RKO (cell line): ENCODE data around the gene AMDHD2.

Experiments used
- DNase-seq: peaks from one replicate; pipeline ENCODE4 v3.0.0-alpha.2; 2016; ENCODE audit warnings: low spot score

Gene AMDHD2

DNA sequence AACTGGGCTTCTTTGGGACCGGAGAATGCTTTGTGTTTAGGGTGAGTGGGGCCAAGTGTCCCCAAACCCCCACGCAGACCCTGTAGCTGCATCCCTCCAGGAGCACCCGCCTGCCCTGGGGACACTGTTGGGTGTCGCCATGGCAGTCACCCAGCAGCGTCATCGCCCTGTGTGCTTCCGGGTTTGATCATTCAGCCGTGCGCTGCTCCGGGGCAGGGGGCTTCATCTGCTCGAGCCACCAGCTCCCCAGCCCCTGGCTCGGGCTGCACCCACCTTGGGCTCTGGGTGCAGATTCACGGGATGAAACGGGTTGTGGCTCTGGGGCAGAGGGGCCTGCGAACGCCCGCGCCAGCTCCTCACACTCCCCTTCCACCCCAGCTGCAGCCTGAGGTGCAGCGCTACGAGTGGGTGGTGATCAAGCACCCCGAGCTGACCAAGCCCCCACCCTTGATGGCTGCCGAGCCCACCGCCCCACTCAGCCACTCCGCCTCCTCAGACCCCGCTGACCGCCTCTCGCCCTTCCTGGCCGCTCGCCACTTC is 20.2 kb upstream of the AMDHD2 start:
- DNase-seq, result no peak

DNA sequence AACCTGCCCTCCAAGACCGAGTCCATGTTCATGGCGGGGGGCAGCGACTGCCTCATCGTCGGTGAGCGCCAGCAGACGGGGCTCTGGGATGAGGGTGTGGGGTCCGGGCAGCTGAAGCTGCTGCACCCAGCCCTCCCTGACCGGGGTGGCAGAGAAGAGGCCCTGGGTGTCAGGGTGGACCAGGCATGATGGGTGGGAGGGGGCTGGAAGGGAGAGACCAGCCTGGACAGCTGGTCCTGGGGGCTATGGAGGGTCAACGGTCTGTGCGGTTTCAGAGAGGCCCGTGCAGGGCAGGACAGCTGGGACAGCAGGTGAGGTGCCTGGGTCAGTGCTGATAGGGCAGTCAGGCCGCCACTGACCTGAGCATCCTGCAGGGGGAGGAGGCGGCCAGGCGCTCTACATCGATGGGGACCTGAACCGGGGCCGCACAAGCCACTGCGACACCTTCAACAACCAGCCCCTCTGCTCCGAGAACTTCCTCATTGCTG is 19.7 kb upstream of the AMDHD2 start:
- no peak for DNase-seq

DNA sequence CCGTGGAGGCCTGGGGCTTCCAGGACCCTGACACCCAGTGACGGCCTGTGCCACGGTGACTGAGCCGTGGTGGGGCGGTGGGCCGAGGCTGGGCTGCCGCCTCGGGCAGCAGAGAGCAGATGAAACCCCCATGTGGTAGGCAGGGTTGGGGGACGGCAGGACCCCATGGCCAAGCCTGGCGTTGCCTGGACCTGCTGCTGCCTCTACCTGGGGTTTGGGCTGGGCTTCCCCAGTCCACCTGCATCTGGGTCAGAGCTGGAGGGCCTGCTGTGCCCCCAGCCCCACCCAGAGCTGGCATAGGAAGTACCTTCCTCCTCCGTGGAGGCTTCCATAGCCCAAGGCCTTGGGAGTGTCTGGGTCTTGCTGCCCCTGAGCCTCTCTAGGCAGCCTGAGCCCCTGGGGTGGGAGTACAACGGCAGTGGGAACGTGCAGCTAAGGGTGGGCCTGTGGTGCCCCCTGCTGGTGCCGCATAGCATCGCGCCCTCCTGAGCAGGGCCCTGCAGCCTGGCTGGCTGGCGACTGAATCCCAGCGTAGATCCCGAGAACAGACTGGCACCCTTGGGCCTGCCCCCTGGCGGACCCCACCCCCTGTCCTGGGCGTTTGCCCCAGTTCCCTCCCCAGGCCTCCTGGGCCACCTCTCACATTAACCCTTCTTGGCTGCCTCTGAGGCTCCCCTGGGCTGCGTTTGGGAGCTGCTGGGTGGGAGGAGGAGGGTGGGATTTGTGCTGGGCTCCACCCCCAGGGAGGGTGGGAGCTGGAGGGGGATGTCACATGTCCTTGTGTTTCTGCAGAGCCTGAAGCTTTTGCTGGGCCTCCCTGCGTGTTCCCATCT is 19.0 kb upstream of the AMDHD2 start:
- peak; percentile 51 for DNase-seq

DNA sequence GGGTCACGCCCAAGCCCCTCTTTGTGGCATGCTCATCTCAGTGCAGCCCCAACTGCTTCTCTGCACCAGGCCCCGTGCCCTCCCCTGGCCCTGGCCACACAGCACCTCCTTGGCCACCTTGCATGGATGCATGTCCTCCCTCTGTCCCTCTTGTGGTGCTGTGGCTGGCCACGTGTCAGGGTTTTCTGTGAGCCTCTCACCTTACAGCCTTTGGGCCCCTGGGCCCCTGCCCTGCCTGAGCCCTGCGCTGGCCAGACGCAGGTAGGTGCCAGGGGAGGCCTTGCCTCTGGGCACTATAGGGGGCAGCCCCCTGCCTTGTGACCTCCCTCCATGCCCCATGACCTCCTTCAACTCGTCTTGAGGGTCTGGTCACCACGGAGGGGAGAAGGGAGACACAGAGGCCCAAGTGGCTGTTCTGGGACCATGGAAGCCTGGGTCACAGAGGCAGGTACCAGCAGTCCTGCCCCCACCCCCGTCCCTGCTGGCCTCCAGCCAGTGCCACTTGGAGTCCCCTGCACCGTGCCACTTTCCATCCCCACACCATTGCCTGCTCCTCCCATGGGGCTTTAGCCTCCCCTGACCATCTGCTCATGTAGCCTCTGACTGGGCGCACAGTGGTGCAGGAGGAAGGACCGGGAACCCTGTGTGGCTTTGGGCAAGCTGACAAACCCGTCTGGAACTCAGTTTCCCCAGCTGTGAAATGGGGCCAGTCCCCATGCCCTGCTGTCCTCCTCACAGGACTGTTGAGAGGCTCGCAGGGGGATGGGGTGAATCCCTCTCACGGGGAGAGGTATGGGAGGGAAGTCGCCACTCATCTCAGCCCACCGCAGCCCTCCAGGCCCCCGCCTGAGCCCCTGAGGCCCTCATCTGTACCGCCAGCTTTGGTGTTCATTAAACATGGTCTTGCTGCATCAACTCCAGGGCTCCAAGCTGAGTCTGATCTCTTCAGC is 17.9 kb upstream of the AMDHD2 start:
- no peak for DNase-seq

DNA sequence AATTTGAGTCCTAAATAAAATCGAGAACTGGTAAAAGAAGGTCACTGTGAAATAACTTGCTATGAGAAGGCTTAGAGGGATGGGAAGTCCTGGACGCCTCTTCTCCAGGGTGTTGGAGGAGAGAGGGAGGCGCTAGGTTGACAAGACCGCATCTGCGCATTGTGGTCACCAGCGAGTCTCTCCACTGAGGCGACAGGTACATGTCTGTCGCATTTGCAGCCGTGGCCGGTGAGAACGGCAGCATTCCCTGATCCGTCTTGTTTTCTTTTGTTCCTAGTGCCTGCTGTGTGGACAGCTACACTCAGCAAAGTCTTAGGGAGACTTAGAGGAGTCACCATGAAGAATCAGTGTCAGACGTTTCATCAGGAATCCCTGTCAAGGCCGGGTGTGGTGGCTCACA is 14.5 kb upstream of the AMDHD2 start:
- DNase-seq, result no peak

DNA sequence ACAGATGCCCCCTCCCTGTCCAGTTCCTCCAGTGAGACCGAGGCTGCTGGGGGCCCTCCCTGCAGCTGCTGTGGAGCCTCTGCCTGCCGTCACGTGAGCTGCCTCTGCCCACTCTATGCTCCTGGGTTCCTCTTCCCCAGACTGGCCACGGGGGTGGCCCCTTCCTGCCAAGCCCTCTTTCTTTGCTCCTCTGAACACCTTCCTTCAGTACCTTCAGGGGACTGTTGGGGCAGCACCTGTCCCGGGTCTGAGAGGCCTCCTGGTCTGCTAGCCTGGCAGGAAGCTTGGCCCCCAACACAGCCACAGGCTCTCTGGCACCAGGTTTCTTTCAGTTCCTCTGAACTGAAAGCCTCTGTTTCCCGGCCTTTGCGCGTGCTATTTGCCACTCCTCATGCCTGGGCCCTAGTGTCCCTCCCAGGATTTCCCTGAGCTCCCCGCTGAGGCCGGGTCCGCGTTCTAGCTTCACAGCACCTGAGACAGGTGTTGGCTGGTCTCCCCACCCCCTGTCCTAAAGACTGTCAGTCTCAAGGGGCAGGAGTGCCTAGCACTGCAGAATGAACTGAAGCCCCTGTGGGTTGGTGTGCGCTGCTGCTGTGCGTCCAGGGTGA is 13.0 kb upstream of the AMDHD2 start:
- DNase-seq, result no peak

DNA sequence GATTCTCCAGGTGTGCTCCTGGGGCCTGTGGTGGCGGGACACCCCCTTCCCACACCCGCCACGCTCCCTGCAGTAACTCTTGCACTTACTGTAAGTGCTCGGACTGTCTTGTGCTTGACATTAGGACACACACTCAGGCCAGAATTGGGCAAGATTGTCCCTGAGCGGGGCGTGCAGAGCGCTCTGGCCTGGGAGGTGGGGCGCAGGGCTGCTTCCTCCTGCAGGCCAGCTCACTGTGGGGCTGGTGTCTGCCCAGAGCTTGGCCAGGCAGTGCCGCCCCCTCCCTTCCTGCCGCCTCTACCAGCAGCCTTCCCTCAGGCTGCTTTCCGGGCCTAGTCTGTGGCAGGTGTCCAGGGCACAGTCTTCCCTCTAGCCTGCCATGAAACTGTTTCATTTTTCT is 12.5 kb upstream of the AMDHD2 start:
- no peak for DNase-seq

DNA sequence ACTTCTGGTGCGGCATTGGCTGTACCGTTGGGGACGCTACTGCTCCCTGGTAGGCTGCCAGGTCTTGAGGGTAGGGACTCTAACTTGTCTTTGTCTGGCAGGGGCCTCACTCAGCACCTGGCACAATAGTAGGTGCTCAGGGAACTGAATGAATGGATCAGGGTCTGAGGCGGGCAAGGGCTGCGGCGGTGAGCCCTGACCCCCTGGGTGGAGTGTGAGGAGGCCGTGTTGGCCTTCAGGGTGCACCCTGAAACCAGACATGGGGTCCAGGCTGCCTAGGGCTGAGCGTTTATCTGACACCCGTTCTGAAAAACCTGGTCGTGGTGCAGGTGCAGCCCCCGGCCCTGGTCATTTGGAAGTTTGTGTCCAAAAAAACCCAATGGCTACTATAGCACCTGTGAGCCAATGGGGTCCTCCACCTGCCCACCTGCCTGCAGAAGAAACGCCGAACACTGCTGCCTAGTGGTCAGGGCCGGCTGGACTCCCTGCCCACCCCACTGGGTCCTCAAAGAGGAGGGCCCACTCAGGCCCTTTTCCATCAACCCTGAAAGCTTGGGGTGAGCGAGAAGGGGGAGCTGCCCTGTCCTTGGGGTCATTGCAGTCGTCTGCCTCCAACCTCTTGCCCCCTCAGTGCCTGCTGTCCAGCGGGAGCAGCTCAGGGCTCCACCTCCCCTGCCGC is 11.3 kb upstream of the AMDHD2 start:
- no peak for DNase-seq

DNA sequence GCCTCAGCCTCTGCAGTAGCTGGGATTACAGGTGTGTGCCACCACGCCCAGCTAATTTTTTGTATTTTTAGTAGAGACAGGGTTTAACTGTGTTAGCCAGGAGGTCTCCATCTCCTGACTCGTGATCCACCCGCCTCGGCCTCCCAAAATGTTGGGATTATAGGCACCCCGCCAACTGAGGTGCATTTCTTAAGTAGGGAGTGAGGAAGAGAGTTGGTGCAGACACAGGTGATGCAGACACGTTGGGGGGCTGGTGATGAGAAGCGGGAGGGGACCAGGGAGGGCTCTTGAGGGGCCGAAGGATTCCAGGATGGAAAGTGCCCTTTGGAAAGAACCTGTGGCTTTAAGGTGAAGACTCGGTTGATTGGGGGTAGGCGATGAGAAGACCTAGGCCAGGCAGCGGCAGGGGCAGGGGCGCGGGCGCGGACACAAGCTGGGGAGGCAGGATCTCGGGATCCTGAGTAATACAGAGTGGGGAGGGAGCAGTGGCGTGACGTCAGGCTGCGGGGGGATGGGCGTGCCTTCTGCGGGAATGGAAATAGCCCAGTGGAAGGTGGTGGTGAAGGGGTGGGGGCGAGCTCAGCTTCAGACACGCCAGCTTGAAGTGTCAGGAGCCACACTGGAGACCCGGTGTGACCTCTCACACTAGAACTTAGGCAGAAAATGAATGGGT is 8.9 kb upstream of the AMDHD2 start:
- DNase-seq, result no peak

DNA sequence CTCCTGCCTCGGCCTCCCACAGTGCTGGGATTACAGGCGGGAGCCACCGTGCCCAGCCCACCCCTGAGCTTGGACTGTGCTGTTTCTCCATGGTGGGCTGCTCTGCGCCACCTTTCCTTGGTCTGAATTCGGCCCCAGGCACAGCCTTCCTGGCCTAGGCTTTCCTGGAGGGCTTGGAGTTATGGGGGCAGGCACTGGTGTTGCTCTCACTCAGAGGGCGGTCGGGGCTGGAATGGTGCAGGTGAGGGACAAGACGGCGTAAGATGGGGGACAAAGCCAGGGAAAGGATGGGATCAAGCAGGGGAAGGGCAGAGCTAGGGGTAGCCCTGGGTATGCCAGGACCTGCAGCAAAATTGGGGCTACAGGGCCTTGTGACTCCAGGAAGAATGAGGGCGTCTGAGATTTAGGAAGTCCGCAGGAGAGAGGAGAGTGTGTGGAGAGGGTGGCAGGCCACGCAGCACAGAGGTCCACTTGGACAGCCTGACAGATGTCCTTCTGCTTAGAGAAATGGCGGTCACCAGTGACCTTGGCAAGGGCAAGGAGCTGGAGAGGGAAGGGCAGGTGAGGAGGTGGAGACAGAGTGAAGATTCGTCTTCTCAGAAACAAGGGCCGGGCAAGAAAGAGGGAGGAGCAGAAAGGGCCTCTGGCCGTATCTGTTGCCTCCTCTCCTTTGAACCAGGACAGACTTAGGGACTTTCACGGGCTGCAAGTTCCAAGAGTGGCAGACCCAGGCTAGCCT is 8.0 kb upstream of the AMDHD2 start:
- no peak for DNase-seq

DNA sequence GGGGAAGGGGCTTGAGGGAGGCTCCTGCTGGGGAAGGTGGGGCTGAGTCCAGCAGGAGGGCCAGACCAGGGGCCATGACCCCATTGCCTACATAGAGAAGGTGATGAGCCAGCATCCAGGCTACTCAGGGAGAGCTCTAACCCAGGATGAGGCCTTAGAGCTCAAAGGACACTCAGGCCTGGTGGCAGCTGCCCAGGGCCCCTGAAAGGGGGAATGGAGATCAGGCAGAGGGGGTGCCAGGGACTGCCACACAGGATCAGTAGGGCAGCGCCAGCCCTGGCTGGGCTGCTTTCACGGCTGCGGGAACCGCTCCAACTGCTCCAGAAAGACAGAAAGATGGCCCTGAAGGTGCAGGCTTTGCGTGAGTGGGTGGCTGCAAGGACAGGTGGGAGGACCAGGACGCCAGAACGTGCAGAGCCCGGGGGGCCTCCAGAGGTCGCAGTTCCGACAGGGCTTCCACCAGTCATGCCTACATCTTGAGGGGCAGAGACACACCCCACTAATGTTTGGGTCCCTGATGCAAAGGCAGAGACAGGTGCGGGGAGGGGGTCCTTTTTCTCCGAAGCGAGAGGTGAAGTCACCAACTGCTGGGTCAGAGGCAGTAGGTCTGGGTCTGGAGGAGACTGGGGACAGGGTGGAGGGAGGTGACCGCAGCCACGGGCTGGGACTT is 7.3 kb upstream of the AMDHD2 start:
- no peak for DNase-seq

DNA sequence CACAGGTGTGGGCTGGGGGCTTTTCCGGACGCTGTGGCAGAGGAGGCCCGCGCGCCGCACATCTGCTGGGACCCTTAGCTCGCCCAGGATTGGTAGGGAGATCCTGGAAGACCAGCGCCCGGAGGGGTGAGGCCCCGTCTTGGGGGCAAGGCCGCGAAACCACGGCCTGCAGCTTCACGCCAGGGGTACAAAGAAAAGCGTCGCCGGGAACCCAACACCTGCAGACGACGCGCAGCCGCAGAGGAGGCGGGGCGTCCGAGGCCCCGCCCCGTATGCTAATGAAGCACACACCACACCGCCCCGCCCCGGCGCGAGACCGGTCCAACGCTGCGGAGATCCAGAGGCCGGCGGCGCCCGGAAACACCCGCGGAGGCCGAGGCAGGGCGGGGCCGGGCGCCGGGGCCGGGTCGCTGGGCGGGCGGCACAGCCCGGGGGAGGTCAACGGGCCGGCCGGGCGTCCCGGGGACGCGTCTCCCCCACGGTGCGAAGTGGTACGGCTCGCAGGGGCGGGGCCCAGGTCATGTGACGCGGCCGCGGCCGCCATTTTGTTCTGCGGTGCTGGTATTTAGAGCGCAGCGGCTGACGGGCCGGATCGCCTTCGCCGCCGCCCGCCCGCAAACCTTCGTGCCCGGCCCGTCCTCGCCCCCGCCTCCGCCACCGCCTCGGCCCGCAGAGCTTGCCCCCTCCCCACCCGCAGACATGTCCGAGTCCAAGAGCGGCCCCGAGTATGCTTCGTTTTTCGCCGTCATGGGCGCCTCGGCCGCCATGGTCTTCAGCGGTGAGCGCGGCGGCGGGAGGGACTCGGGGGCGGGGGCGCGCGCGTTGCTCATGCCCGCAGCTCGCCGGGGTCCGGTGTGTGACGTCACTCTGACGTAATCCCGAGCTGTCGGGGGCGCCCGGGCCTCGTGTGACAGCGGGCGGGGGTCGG is 6.5 kb upstream of the AMDHD2 start, which contains the start of gene ATP6V0C:
ATP6V0C (plus strand) TSS at position 548 of the 928 bp plus-strand sequence; CDS start at position 700, 152 bp downstream.
- peak; percentile 86 for DNase-seq

DNA sequence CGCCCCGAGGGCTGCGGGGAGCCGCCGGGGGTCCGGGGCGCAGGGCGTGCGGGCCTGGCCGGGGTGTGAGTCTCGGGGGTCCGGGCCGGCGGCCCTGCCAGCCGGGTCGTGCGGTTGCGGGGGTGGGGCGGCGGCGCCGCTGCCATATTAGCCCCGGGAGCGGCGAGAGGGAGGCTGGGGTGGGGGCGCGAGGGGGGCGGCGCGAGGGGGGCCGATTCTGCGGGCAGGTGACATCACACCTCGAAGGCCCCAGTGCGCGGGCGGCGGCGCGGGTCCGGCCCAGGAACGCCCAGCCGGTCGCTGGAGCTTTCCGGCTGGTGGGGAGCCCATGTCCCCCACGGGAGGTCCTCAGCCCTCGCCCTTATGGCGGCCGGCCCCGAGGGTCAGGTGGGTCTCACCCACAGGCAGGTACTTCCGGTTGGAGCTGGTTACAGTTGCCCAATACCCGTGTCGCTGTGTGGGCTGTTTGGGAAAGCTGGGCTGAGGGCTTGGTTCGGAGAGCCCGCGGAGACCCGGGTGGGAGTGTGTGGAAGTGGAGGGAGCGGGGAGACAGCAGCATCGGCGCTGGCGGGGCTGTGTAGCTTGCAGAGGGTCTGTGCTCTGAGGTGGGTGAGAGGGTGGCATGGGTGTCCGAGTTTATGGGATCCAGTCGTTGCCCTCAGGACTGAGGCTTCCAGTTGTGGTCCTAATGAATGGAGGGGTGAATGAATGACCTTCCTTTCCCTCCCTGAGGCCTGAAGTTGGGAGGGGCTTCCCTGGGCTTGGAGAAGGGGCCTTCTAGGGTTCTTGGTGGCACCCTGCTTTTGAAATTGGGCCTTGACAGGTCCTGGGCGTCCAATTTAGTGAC is 5.6 kb upstream of the AMDHD2 start:
- DNase-seq, result no peak

DNA sequence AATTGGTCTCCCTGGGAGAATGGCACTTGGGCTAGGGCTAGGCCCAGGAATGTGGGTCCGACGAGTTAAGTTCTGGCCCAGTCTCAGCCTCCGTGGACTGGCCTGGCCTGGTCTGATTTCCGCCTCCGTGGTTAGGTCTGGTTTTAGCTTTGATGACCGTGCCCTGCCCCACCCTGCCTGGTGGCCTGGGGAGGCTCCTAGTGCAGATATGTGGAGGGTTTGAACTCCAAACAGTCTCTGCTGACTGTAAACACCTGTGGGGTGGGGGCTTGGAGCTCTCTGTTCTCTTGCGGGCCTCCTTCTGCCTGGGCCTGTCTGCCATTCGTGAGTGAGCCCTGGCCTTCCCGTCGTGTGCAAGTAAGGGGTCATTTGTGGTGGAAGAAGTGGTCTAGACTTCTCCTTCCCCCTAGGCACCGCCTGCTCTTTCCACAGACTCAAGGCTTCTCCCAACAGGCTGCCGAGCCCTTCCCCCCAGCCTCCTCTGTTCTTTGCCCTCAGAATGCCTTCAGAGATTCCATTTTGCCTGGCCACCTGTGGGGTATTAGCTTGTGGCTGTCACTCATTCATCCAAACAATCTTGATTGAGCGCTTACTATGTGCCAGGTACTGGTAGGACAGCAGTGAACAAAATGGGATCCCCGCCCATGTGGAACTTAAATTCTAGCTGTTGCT is 4.9 kb upstream of the AMDHD2 start:
- no peak for DNase-seq

DNA sequence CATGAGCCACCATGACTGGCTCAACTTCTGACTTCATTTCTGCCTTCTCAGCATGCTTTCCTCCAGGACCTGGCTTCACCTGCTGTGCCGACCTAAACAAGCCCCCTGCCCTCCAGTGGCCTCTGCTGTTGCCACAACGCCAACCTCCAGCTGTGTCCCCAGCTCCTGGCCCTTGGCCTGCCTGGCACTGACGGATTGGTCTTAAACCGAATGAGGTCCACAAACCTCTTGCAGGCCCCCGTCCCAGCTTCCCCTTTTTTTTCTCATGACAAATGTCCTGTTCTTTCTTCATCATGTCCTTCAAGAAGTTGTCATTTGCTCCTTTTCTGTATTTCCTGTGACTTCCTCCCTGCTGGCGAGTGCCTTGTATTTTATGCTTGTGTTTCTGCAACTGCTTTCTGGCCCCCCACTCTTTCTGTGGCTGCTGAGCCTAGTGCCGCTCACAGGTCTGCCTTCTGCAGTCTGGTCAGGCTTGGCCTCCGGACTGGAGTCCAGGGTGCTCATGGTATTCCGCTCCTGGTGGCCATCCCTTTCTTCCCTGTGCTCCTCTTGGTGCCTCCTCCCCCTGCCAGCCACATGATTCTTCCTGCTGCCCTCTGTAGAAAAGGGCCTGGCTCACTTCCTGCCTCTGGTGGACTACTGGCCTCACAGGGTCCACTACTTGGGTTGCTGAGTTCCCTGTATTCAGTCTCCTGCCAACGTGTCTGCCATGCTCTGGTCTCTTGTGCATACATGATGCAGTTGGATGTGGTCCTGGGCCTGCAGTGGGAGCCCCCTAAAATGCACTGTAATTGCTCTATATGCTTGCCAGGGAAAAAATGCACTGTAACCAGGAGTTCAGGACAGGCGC is 3.6 kb upstream of the AMDHD2 start:
- peak; percentile 43 for DNase-seq
